GM20000 (cell line): ENCODE results near the gene SRCIN1.

Experiments used
- DNase-seq: peaks from one replicate; pipeline ENCODE4 v3.0.0; 2012; ENCODE audit warnings: low spot score
- CTCF ChIP-seq: IDR thresholded peaks from 2 replicates; pipeline ENCODE4 v1.5.1; 2012; ENCODE audit warnings: mild to moderate bottlenecking, control low read depth; ENCODE audit errors: extremely low read depth, missing control alignments

SRCIN1 gene

GRCh38 chr17:38552343-38552742 is 53.4 kb downstream of the SRCIN1 start:
- no peak for DNase-seq
- TF ChIP-seq CTCF = no peak

GRCh38 chr17:38551121-38551520 is 54.6 kb downstream of the SRCIN1 start:
- DNase-seq = no peak
- TF ChIP-seq CTCF = no peak

- DNase-seq = no peak
- TF ChIP-seq CTCF = no peak
Observed at GRCh38 chr17:38550661-38551060, 55.1 kb downstream of the SRCIN1 start.

- TF ChIP-seq CTCF = no peak
- DNase-seq = no peak
Observed at GRCh38 chr17:38549285-38549684, 56.5 kb downstream of the SRCIN1 start.

GRCh38 chr17:38547444-38547843 is 58.3 kb downstream of the SRCIN1 start:
- TF ChIP-seq CTCF = no peak
- no peak for DNase-seq

- no peak for TF ChIP-seq CTCF
- no peak for DNase-seq
Observed at GRCh38 chr17:38546396-38546795, 59.4 kb downstream of the SRCIN1 start.

- no peak for DNase-seq
- no peak for TF ChIP-seq CTCF
Observed at GRCh38 chr17:38545531-38546225, 60.1 kb downstream of the SRCIN1 start.
